ENCODE results near the gene NDUFA1. TPM values are rescaled to one million over a fixed set of nuclear protein-coding genes. Genes with fewer than 3 reads are reported as not detected.
"Not testable (repeated sequence)": the region's sequence is repeated elsewhere in the genome, so short reads cannot be mapped to it uniquely, and the experiment has no call there.

The NDUFA1 gene
- total and polyA plus RNA-seq, 4 donors, result 53.8 to 187 (median 91.6) TPM

DNA sequence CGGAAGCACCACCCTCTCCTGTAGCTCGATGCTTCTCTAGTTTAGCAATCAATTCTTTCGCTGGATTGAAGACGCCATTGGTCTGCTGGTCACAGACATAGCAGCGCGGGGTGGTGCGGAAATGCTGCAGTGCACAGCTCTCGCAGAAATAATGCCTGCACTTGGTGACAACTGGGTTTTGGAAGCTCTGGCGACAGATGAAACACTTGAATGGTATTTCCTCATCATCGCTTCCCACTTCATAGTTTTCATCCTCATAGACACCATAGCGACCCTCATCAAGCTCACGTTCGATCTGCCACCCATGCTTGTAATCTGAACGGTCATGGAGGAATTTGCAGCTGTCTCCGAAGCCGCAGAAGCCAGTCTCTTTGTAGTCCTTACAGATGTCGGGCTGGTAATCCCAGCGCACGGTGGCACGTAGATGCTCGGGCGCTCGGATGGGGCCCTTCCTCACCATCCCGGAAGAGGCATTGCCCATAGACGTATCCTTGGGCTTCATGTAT is 953 bp upstream of the NDUFA1 start:
- 1 to 31% methylated on average over 25 of the region's 25 CpGs for WGBS, 2 donors
- ATAC-seq (ENCODE audit: low FRiP score), result peak; percentile 53
- H3K4me3 ChIP-seq (ENCODE audit: low read length in 2 of 2), result peak overlapping the region; percentile 21 to 42
- no peaks in the 10 kb centered on the region for H3K4me1 ChIP-seq (ENCODE audit: control insufficient read depth in 1 of 2, insufficient read depth in 2 of 2, low read length in 2 of 2)
- no peaks in the 10 kb centered on the region for H3K9me3 ChIP-seq (ENCODE audit: control insufficient read depth, low read length)
- H3K27ac ChIP-seq (ENCODE audit: low read depth in 1 of 2, low read length in 2 of 2), result peak overlapping the region in 1 of 2 donors; percentile 79
- no peaks in the 10 kb centered on the region for H3K36me3 ChIP-seq (ENCODE audit: control insufficient read depth in 1 of 2, insufficient read depth in 2 of 2, low read length in 1 of 2)
- H3K27me3 ChIP-seq (ENCODE audit: control insufficient read depth in 1 of 2, insufficient read depth in 2 of 2, low read length in 1 of 2), result no peaks in the 10 kb centered on the region
- intact Hi-C loops (cut with DNase I), result loop anchor here (2.0 to 10.0 kb wide), 5 partner anchors 18 to 406 kb away; partner anchors contain the start of genes RPL39 (in 2 of the 2), NKAP (in 1 of the 2), SLC25A5 (in 1 of the 2) and UPF3B (in 1 of the 2)
- no peak for DNase-seq

DNA sequence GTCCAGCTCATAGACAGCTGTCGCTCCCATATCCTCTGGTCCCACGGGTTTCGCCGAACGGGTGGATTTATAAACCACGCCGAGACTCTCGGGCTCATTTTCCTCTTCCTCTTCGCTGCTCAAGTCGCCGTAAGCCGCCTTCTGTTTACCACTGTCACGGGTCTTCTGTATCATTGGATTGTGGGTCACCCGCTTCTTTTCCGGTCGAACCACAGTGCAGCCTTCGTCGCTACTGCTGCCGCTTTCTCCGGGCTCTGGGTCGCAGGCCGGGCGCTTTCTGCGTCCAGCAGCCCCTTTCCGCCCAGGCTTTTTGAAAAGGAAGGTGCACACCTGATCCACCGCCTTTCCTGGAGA is 410 bp upstream of the NDUFA1 start:
- peak in 1 of 2 donors; percentile 51 for DNase-seq

GRCh38 chrX:119878740-119879139 is 7.1 kb downstream of the NDUFA1 start:
- ATAC-seq (ENCODE audit: low FRiP score), result no peak
- H3K27me3 ChIP-seq (ENCODE audit: control insufficient read depth in 1 of 2, insufficient read depth in 2 of 2, low read length in 1 of 2), result no peaks in the 10 kb centered on the region
- WGBS, 2 donors, result 61 to 63% methylated on average over 2 of the region's 2 CpGs

More for the DNA sequence above, 410 bp upstream of the NDUFA1 start:
- no peaks in the 10 kb centered on the region for H3K4me1 ChIP-seq (ENCODE audit: control insufficient read depth in 1 of 2, insufficient read depth in 2 of 2, low read length in 2 of 2)
- peak overlapping the region in 1 of 2 donors; percentile 79 for H3K27ac ChIP-seq (ENCODE audit: low read depth in 1 of 2, low read length in 2 of 2)
- H3K4me3 ChIP-seq (ENCODE audit: low read length in 2 of 2), result peak overlapping the region; percentile 21 to 42
- intact Hi-C loops (cut with DNase I), result loop anchor here (2.0 to 10.0 kb wide), 5 partner anchors 18 to 406 kb away; partner anchors contain the start of genes RPL39 (in 2 of the 2), NKAP (in 1 of the 2), SLC25A5 (in 1 of the 2) and UPF3B (in 1 of the 2)
- H3K27me3 ChIP-seq (ENCODE audit: control insufficient read depth in 1 of 2, insufficient read depth in 2 of 2, low read length in 1 of 2), result no peaks in the 10 kb centered on the region
- 1 to 30% methylated on average over 26 of the region's 26 CpGs for WGBS, 2 donors
- ATAC-seq (ENCODE audit: low FRiP score), result peak; percentile 27
- no peaks in the 10 kb centered on the region for H3K9me3 ChIP-seq (ENCODE audit: control insufficient read depth, low read length)
- H3K36me3 ChIP-seq (ENCODE audit: control insufficient read depth in 1 of 2, insufficient read depth in 2 of 2, low read length in 1 of 2), result no peaks in the 10 kb centered on the region

GRCh38 chrX:119880076-119880475 is 8.4 kb downstream of the NDUFA1 start:
- no peaks in the 10 kb centered on the region for H3K4me1 ChIP-seq (ENCODE audit: control insufficient read depth in 1 of 2, insufficient read depth in 2 of 2, low read length in 2 of 2)
- no peak for DNase-seq
- no peak for ATAC-seq (ENCODE audit: low FRiP score)
- whole genome bisulfite sequencing, 2 donors, result 78 to 86% methylated on average over 5 of the region's 5 CpGs
- no peak overlapping the region for H3K4me3 ChIP-seq (ENCODE audit: low read length in 2 of 2)
- intact Hi-C loops (cut with DNase I), result no loop called here
- no peaks in the 10 kb centered on the region for H3K36me3 ChIP-seq (ENCODE audit: control insufficient read depth in 1 of 2, insufficient read depth in 2 of 2, low read length in 1 of 2)
- no peaks in the 10 kb centered on the region for H3K9me3 ChIP-seq (ENCODE audit: control insufficient read depth, low read length)
- H3K27ac ChIP-seq (ENCODE audit: low read depth in 1 of 2, low read length in 2 of 2), result no peak overlapping the region
- H3K27me3 ChIP-seq (ENCODE audit: control insufficient read depth in 1 of 2, insufficient read depth in 2 of 2, low read length in 1 of 2), result no peaks in the 10 kb centered on the region

More at GRCh38 chrX:119878740-119879139, 7.1 kb downstream of the NDUFA1 start:
- Histone ChIP-seq H3K9me3 (ENCODE audit: control insufficient read depth, low read length) (no peaks in the 10 kb centered on the region), H3K4me3 (ENCODE audit: low read length in 2 of 2) (no peak overlapping the region), H3K36me3 (ENCODE audit: control insufficient read depth in 1 of 2, insufficient read depth in 2 of 2, low read length in 1 of 2) (no peaks in the 10 kb centered on the region), H3K27ac (ENCODE audit: low read depth in 1 of 2, low read length in 2 of 2) (no peak overlapping the region), H3K4me1 (ENCODE audit: control insufficient read depth in 1 of 2, insufficient read depth in 2 of 2, low read length in 2 of 2) (no peaks in the 10 kb centered on the region)
- intact Hi-C loops (cut with DNase I), result loop anchor here in 1 of 2 donors (10.0 kb wide), 2 partner anchors 364 to 414 kb away; partner anchors contain the start of gene SLC25A5
- DNase-seq, result no peak

DNA sequence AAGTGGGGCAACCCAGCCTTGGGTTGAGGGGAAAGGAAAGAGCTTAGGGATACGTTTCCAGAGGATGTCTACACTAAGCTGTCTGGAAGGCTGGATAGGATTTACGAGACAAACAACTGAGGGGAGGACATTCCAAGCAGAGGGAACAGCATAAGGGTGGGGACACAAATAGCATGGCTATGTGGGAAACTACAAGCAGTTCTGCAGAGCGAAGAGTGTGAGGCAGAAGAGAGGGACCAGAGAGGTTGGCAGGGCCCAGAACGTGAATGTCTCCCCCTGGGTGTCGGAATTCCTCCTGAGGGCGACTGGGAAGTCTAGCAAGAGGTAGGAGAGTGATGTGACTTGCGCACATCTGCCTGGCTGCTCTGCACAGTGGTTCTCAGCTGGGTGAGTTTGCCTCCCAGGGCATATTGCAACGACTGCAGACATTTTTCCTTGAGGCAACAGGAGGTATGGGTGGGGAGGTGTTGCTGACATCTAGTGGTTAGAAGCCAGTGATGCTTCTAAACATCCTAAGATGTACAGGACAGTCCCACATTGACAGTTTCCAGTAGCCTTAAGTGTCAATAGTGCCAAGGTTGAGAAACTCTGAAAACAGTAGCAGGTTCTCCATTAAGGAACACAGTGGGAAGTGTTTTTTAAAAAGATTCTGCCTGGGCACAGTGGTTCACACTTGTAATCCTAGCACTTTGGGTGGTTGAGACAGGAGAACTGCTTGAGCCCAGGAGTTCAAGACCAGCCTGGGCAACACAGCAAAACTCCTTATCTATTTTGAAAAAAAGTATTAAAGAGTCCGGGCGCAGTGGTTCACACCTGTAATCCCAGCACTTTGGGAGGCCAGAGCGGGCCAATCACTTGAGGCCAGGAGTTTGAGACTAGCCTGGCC is 9.2 kb downstream of the NDUFA1 start:
- ATAC-seq (ENCODE audit: low FRiP score) (peak; percentile 74), DNase-seq (no peak)
- no peaks in the 10 kb centered on the region for H3K4me1 ChIP-seq (ENCODE audit: control insufficient read depth in 1 of 2, insufficient read depth in 2 of 2, low read length in 2 of 2)
- no peak overlapping the region for H3K4me3 ChIP-seq (ENCODE audit: low read length in 2 of 2)
- no peaks in the 10 kb centered on the region for H3K9me3 ChIP-seq (ENCODE audit: control insufficient read depth, low read length)
- H3K27ac ChIP-seq (ENCODE audit: low read depth in 1 of 2, low read length in 2 of 2), result no peak overlapping the region
- no peaks in the 10 kb centered on the region for H3K27me3 ChIP-seq (ENCODE audit: control insufficient read depth in 1 of 2, insufficient read depth in 2 of 2, low read length in 1 of 2)
- intact Hi-C loops (cut with DNase I), result no loop called here
- H3K36me3 ChIP-seq (ENCODE audit: control insufficient read depth in 1 of 2, insufficient read depth in 2 of 2, low read length in 1 of 2), result no peaks in the 10 kb centered on the region
- 50 to 52% methylated on average over 11 of the region's 11 CpGs for WGBS, 2 donors

GRCh38 chrX:119885554-119886428 is 14.2 kb downstream of the NDUFA1 start:
- 78 to 86% methylated on average over 11 of the region's 11 CpGs for WGBS, 2 donors
- H3K4me3 ChIP-seq (ENCODE audit: low read length in 2 of 2), result no peak overlapping the region
- no peaks in the 10 kb centered on the region for H3K36me3 ChIP-seq (ENCODE audit: control insufficient read depth in 1 of 2, insufficient read depth in 2 of 2, low read length in 1 of 2)
- intact Hi-C loops (cut with DNase I), result no loop called here
- no peaks in the 10 kb centered on the region for H3K9me3 ChIP-seq (ENCODE audit: control insufficient read depth, low read length)
- no peak overlapping the region for H3K27ac ChIP-seq (ENCODE audit: low read depth in 1 of 2, low read length in 2 of 2)
- DNase-seq (no peak), ATAC-seq (ENCODE audit: low FRiP score) (no peak)
- no peaks in the 10 kb centered on the region for H3K4me1 ChIP-seq (ENCODE audit: control insufficient read depth in 1 of 2, insufficient read depth in 2 of 2, low read length in 2 of 2)
- H3K27me3 ChIP-seq (ENCODE audit: control insufficient read depth in 1 of 2, insufficient read depth in 2 of 2, low read length in 1 of 2), result no peaks in the 10 kb centered on the region

- H3K27me3 ChIP-seq (ENCODE audit: control insufficient read depth in 1 of 2, insufficient read depth in 2 of 2, low read length in 1 of 2), result no peaks in the 10 kb centered on the region
- H3K9me3 ChIP-seq (ENCODE audit: control insufficient read depth, low read length), result no peaks in the 10 kb centered on the region
- 11 to 35% methylated on average over 39 to 40 of the region's 40 CpGs for WGBS, 2 donors
- peak; percentile 65 for ATAC-seq (ENCODE audit: low FRiP score)
- intact Hi-C loops (cut with DNase I), result no loop called here
- H3K4me1 ChIP-seq (ENCODE audit: control insufficient read depth in 1 of 2, insufficient read depth in 2 of 2, low read length in 2 of 2), result no peaks in the 10 kb centered on the region
- H3K4me3 ChIP-seq (ENCODE audit: low read length in 2 of 2), result no peak overlapping the region
- no peak overlapping the region for H3K27ac ChIP-seq (ENCODE audit: low read depth in 1 of 2, low read length in 2 of 2)
- H3K36me3 ChIP-seq (ENCODE audit: control insufficient read depth in 1 of 2, insufficient read depth in 2 of 2, low read length in 1 of 2), result no peaks in the 10 kb centered on the region
- peak; percentile 68 to 80 for DNase-seq
These were observed 16.2 kb downstream of the NDUFA1 start for GRCh38 chrX:119887721-119888425.

GRCh38 chrX:119890626-119891025 is 19.0 kb downstream of the NDUFA1 start:
- intact Hi-C loops (cut with DNase I); ATAC-seq (ENCODE audit: low FRiP score); H3K27me3 ChIP-seq (ENCODE audit: control insufficient read depth in 1 of 2, insufficient read depth in 2 of 2, low read length in 1 of 2); H3K9me3 ChIP-seq (ENCODE audit: control insufficient read depth, low read length); H3K36me3 ChIP-seq (ENCODE audit: control insufficient read depth in 1 of 2, insufficient read depth in 2 of 2, low read length in 1 of 2); DNase-seq; H3K4me1 ChIP-seq (ENCODE audit: control insufficient read depth in 1 of 2, insufficient read depth in 2 of 2, low read length in 2 of 2); H3K4me3 ChIP-seq (ENCODE audit: low read length in 2 of 2); H3K27ac ChIP-seq (ENCODE audit: low read depth in 1 of 2, low read length in 2 of 2): not testable (repeated sequence)
- WGBS, 2 donors, result 81 to 87% methylated on average over 14 to 36 of the region's 36 CpGs
